HL-60 (cell line): ENCODE results near the gene FLYWCH1.

Experiments used
- POLR2AphosphoS5 ChIP-seq: IDR thresholded peaks from 2 replicates; pipeline ENCODE4 v1.6.1; 2012; ENCODE audit warnings: low read depth
- SPI1 ChIP-seq: IDR thresholded peaks from 2 replicates; pipeline ENCODE4 v1.6.1; 2012; ENCODE audit warnings: low read depth, mild to moderate bottlenecking, borderline replicate concordance
- TF ChIP-seq, protein P1 (sequence below): IDR thresholded peaks from one replicate; pipeline ENCODE4 v1.5.1; 2011; ENCODE audit warnings: low read length, control low read depth, inconsistent platforms; ENCODE audit not compliant: insufficient read depth
- TF ChIP-seq, protein P2 (sequence below): IDR thresholded peaks from 2 replicates; pipeline ENCODE4 v1.6.1; 2012; ENCODE audit warnings: low read depth; ENCODE audit not compliant: insufficient replicate concordance

DNA sequence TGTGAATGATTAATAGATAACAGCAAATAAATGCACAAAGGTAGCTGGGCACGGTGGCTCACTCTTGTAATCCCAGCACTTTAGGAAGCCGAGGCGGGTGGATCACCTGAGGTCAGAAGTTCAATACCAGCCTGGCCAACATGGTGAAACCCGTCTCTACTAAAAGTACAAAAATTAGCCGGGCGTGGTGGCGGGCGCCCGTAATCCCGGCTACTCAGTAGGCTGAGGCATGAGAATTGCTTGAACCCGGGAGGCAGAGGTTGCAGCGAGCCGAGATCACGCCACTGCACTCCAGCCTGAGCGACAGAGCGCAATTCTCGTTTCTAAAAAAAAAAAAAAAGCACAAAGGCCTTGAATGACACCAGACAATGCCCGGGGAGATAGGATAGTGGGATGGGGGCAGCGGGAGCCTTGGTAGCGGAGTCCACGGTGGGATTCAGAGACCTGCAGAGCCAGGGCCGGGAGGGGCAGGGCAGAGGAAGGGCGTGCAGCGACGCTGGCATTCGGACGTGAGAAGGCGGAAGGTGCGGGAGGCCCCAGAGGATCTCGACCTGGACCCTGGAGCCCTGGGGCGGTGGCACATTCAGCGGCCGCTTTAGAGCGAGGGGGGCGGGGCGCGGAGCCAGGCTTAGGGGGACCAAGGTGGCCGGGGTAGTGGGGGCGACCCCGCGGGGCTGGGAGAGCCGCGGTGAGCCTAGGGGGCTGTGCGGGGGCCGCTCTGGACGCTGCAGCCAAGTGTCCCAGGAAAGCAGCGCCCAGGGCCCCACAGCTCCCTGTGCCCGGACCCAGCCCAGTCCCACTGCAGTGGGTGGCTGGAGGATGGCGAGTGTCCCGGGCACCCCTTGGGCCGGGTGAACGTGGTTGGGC, 29.7 kb upstream of the FLYWCH1 start:
- TF ChIP-seq, protein P1, sequence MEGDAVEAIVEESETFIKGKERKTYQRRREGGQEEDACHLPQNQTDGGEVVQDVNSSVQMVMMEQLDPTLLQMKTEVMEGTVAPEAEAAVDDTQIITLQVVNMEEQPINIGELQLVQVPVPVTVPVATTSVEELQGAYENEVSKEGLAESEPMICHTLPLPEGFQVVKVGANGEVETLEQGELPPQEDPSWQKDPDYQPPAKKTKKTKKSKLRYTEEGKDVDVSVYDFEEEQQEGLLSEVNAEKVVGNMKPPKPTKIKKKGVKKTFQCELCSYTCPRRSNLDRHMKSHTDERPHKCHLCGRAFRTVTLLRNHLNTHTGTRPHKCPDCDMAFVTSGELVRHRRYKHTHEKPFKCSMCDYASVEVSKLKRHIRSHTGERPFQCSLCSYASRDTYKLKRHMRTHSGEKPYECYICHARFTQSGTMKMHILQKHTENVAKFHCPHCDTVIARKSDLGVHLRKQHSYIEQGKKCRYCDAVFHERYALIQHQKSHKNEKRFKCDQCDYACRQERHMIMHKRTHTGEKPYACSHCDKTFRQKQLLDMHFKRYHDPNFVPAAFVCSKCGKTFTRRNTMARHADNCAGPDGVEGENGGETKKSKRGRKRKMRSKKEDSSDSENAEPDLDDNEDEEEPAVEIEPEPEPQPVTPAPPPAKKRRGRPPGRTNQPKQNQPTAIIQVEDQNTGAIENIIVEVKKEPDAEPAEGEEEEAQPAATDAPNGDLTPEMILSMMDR: no peak
- no peak for TF ChIP-seq SPI1
- TF ChIP-seq, protein P2, sequence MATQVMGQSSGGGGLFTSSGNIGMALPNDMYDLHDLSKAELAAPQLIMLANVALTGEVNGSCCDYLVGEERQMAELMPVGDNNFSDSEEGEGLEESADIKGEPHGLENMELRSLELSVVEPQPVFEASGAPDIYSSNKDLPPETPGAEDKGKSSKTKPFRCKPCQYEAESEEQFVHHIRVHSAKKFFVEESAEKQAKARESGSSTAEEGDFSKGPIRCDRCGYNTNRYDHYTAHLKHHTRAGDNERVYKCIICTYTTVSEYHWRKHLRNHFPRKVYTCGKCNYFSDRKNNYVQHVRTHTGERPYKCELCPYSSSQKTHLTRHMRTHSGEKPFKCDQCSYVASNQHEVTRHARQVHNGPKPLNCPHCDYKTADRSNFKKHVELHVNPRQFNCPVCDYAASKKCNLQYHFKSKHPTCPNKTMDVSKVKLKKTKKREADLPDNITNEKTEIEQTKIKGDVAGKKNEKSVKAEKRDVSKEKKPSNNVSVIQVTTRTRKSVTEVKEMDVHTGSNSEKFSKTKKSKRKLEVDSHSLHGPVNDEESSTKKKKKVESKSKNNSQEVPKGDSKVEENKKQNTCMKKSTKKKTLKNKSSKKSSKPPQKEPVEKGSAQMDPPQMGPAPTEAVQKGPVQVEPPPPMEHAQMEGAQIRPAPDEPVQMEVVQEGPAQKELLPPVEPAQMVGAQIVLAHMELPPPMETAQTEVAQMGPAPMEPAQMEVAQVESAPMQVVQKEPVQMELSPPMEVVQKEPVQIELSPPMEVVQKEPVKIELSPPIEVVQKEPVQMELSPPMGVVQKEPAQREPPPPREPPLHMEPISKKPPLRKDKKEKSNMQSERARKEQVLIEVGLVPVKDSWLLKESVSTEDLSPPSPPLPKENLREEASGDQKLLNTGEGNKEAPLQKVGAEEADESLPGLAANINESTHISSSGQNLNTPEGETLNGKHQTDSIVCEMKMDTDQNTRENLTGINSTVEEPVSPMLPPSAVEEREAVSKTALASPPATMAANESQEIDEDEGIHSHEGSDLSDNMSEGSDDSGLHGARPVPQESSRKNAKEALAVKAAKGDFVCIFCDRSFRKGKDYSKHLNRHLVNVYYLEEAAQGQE: no peak
- TF ChIP-seq POLR2AphosphoS5: no peak
